ENCODE data around the gene SLC31A2.

DNA sequence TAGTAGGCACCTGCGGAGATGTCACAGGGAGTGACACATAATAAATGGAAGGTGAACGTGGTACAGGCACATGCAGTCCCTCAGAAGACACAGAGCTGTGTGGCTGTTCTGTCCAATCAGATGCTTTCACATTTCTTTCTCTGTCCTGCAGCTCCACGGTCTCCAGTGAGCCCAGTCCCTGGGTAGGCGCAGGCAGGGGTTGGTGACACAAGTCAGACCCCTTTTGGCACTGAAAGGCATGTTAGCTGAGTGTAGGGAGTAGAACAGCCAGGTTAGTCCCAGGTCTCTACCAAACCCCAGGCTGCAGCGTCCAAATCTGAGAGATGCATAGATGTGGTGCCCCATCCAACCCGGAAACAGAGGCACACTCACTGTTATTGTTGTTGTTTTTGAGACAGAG lies 2.8 kb downstream of the SLC31A2 start:
- TF ChIP-seq POLR2A (IDR thresholded peaks at IDR 0.05; ENCODE audit: low read length): no peak
- no peak for TF ChIP-seq GATA1 (IDR thresholded peaks at IDR 0.05; ENCODE audit: low read depth, low read length)
